Measurements from ENCODE around the gene CEP162. TPM values are rescaled to one million over a fixed set of nuclear protein-coding genes. Genes with fewer than 3 reads are reported as not detected.

CEP162 gene, protein sequence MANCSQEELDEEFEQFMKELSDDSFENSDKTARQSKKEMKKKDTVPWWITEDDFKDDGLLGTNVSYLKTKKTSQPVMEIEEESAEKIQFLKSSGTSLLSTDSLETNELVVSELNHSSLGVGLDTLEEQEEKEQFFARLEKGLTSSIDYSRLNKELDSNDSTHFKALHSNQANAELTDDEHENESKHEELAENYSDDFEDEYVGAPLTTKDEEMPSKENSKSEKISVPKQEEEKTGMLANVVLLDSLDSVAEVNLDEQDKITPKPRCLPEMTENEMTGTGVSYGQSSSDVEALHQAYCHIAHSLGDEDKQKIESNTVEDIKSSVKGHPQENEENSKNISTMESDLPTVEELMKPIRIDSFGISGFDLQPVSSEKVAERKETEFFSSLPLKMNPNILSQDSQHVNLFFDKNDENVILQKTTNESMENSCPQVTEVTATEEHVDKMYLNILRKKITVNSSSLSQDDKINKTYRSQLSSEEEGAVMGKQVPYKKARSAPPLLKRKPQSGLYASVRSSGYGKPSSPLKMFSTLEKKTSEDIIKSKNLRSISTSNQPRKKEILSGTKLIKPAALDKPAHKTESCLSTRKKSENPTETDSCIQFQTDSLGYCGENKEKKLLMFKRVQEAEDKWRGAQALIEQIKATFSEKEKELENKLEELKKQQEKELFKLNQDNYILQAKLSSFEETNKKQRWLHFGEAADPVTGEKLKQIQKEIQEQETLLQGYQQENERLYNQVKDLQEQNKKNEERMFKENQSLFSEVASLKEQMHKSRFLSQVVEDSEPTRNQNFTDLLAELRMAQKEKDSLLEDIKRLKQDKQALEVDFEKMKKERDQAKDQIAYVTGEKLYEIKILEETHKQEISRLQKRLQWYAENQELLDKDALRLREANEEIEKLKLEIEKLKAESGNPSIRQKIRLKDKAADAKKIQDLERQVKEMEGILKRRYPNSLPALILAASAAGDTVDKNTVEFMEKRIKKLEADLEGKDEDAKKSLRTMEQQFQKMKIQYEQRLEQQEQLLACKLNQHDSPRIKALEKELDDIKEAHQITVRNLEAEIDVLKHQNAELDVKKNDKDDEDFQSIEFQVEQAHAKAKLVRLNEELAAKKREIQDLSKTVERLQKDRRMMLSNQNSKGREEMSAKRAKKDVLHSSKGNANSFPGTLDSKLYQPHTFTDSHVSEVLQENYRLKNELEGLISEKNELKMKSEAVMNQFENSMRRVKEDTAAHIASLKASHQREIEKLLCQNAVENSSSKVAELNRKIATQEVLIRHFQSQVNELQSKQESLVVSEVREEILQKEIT (N-terminal part only)
- total RNA-seq = 14.6 TPM
- 4.6 TPM for polyA plus RNA-seq (ENCODE audit: insufficient read depth, low read depth, low replicate concordance)
- long read RNA-seq, donor 1 = 0 reads
- long read RNA-seq, donor 2 = 0 reads
- long read RNA-seq, donor 3, partial matches to known transcripts = 0 of 4 reads
- long read RNA-seq, donor 3, other reads (novel, unspliced or antisense) = 0 of 4 reads
- long read RNA-seq, donor 4, partial matches to known transcripts = 0 of 1 reads
- long read RNA-seq, donor 4, other reads (novel, unspliced or antisense) = 0 of 1 reads
- long read RNA-seq, donor 5 = 0 reads
- long read RNA-seq, donor 6 = 0 reads
- long read RNA-seq, donor 7, full-length matches to known transcripts = 1 of 7 reads
- long read RNA-seq, donor 7, partial matches to known transcripts = 3 of 7 reads
- long read RNA-seq, donor 7, other reads (novel, unspliced or antisense) = 3 of 7 reads
- long read RNA-seq, donor 8 = 0 reads
- long read RNA-seq, donor 9 = 0 reads
- long read RNA-seq, donor 10 = 0 reads

GRCh38 chr6:84227434-84228197, at the start of gene CEP162:
CEP162 (minus strand) TSS chr6:84227643; CDS start chr6:84226393, 1,250 bp downstream.
- Histone ChIP-seq H3K27ac (ENCODE audit: low read depth in 2 of 2, low read length in 2 of 2) (peak within 1 kb of the TSS; percentile 85 to 95), H3K27me3 (ENCODE audit: control insufficient read depth, insufficient read depth, low read length) (no peaks in the 10 kb centered on the region), H3K9ac (ENCODE audit: low read length in 3 of 3) (peak within 1 kb of the TSS; percentile 63 to 95 (median 81)), H3K36me3 (ENCODE audit: control insufficient read depth in 2 of 3, insufficient read depth in 3 of 3, low read length in 3 of 3) (no peaks in the 10 kb centered on the region), H3K4me1 (ENCODE audit: control insufficient read depth in 2 of 3, insufficient read depth in 2 of 3, low read depth in 1 of 3, low read length in 3 of 3) (peaks cover 0 to 2% (median 0%) of the 10 kb centered on the region in 3 donors), H3K4me3 (ENCODE audit: low read length in 3 of 3) (peak within 1 kb of the TSS; percentile 90 to 100 (median 94)), H3K9me3 (ENCODE audit: control insufficient read depth in 2 of 3, insufficient read depth in 1 of 3, low read length in 3 of 3) (no peaks in the 10 kb centered on the region)
- intact Hi-C loops (cut with DNase I) = loop anchor here (10.0 kb wide), 2 partner anchors 343 to 613 kb away; no protein-coding TSS in a partner anchor
- DNase-seq (peak; percentile 93 to 98 (median 97)), FAIRE-seq (no peak)
- TF ChIP-seq CTCF (IDR thresholded peaks at IDR 0.05; ENCODE audit: borderline replicate concordance, extremely low read depth, insufficient read depth) = peak; percentile 49

- no peak for FAIRE-seq
- TF ChIP-seq CTCF (IDR thresholded peaks at IDR 0.05; ENCODE audit: borderline replicate concordance, extremely low read depth, insufficient read depth) = no peak
- Histone ChIP-seq H3K36me3 (ENCODE audit: control insufficient read depth in 2 of 3, insufficient read depth in 3 of 3, low read length in 3 of 3) (no peaks in the 10 kb centered on the region), H3K9ac (ENCODE audit: low read length in 3 of 3) (no peak overlapping the region), H3K27me3 (ENCODE audit: control insufficient read depth, insufficient read depth, low read length) (no peaks in the 10 kb centered on the region), H3K4me1 (ENCODE audit: control insufficient read depth in 2 of 3, insufficient read depth in 2 of 3, low read depth in 1 of 3, low read length in 3 of 3) (peaks cover 0 to 4% (median 0%) of the 10 kb centered on the region in 3 donors), H3K4me3 (ENCODE audit: low read length in 3 of 3) (no peak overlapping the region), H3K9me3 (ENCODE audit: control insufficient read depth in 2 of 3, insufficient read depth in 1 of 3, low read length in 3 of 3) (no peaks in the 10 kb centered on the region), H3K27ac (ENCODE audit: low read depth in 2 of 2, low read length in 2 of 2) (no peak overlapping the region)
- intact Hi-C loops (cut with DNase I) = no loop called here
- no peak for DNase-seq
Measured at GRCh38 chr6:84274856-84275255, 47.4 kb upstream of the CEP162 start.
